Measurements from ENCODE around the gene ADCYAP1R1.

Gene ADCYAP1R1

DNA sequence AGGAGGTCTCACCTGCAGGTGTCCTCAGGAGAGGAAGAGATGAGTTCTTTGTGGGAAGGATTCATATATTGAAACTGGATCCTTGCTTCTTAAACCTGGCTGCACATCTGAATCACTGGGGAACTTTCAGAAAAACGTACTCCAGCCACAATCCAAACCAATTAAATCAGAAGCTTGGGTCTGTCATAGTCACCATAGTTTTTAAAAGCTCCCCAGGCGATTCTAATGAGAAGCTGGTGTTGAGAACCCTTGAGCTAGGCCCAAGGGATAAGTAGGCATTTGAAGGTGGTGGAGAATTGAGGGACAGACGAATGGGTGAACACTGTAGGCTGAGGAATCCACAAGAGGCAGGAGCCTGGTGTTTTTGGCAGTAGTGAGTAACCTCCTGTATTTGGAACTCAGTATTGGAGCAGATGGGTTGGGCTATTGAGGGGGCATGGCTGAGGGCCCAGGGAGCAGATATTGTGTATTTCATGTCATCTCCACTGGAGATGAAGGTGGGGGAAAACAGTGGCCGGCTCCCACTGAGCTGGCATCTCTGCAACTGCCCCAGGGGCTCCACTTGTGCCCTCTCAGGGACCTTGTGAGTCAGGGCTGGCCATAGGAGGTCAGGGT is 14.5 kb downstream of the ADCYAP1R1 start:
- no peak for DNase-seq

DNA sequence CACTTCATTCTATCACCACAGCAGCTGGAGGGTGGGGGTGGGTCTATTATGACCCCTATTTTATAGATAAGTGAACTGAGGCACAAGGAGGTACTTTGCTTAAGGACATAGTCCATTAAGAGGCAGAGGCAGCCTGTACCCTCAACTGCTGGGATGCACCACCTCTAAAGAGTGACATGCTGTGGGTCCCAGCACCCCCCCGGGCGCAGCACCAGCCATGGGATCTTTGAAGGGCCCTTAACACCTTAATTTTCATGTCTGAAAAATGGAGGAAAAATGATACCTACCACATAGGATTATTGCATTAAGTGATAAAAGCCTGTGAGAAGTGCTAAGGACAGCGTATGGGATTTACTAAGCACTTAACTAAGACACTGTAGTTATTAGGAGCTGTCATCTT is 15.4 kb downstream of the ADCYAP1R1 start:
- no peak for DNase-seq

DNA sequence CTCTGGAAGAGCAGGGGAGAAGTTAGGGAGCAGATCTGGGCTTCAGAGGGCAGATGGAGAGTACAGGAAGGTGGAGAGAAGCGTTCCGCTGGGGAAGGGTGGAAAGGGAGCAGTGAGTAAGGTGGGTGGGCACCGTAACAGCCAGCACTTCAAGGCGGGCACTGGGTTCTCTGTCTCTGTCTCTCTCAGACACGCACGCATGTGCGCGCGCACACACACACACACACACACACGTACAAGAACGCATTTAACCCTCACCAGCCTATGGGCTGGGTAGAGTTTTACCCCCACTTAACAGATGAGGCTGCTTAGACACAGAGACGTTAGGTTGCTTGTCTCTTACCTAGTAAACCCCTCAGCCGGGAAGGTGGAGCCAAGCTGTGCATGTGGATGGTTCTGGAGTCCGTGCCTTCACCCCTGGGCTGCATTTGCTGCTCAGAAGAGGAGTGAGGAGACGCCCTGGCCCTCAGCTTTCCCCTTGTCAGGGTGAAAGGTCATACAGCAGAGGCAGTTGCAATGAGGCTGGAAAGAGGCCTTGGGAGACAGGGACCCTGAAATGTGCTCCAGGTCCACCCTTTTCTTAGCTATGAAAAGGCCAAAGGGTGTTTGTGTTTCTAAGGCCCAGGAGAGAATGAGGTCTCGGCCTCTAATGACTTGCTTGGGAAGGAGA is 16.0 kb downstream of the ADCYAP1R1 start:
- DNase-seq = no peak

DNA sequence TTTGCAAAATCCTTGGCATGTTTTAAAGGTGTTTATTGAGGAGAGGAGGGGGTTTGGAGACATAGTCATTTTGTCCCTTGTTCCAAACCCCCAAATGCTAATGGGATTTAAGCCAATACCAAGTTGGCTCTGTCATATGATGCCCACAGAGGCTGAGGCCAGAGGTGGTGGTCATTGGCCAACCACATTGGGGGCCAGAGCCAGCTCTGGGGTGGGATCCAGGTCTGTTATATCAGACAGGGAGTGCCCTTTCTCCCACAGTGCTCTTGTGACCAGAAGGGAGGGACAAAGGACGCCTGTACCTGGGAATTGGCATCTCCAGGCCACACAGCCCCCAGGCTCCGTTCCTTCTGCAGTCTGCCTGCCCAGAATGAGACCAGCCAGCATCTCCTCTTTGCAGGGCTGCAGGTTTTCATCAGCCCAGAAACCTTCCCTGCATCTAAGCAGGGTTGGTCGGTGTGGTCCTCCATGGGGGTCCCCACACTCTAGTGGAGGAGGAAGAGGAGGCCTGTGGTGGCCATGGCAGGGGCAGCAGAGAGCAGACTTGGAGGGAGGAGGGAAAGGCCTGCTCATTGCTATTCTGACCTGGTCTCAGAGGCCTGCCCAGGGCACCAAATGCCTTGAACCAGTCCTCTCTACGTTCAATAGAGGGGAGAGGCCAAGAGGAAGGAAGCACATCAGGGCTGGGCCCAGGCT is 17.9 kb downstream of the ADCYAP1R1 start:
- no peak for DNase-seq

DNA sequence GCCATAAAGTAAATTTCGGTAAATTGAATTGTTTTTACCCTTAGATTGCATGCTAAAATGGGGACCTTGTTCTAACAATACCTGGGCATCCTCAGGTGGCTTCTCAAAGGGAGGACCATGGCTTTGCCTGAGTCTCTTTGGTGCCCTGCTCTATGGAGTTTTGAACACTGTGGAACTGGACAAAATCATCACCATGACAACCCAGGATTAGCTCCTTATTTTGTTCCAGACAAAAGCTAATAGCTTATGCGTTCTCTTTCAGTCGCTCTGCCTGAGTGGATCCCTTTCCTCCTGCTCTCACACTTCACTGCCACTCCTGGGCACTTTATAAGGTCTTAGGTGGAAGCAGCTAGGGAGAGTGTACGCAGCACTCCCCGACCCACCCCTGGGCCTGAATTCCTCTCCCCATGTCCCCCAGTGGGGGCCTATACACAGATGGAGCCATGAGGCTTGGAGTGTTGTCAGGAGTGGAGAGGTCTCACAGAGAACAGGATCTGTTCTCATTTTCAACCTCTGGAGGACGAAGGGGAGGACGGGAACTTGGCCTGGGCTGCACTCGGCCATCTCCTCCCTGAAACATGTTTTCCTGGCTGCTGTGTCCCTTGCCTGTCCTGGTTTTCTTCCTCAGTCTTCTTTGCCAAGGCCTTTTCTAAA is 19.0 kb downstream of the ADCYAP1R1 start:
- DNase-seq = peak in 2 of 56 donors; percentile 18 to 23

DNA sequence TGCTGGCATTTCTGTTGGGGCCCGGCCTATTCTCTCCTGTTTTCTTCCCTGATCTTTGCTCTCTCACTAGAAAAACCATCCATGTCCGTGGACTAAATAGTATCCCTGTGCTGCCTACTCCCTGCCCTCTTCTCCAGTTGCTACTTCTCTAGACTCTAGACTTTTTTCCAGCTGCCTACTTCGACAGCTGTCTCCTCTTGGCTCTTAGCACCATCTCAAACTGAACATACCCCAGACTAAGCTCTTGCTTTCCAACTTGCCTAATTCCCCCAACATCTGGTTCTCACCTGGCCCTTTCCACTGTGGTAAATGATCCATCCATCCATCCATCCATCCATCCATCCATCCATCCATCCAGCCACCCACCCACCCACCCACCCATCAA is 19.5 kb downstream of the ADCYAP1R1 start:
- DNase-seq = no peak

DNA sequence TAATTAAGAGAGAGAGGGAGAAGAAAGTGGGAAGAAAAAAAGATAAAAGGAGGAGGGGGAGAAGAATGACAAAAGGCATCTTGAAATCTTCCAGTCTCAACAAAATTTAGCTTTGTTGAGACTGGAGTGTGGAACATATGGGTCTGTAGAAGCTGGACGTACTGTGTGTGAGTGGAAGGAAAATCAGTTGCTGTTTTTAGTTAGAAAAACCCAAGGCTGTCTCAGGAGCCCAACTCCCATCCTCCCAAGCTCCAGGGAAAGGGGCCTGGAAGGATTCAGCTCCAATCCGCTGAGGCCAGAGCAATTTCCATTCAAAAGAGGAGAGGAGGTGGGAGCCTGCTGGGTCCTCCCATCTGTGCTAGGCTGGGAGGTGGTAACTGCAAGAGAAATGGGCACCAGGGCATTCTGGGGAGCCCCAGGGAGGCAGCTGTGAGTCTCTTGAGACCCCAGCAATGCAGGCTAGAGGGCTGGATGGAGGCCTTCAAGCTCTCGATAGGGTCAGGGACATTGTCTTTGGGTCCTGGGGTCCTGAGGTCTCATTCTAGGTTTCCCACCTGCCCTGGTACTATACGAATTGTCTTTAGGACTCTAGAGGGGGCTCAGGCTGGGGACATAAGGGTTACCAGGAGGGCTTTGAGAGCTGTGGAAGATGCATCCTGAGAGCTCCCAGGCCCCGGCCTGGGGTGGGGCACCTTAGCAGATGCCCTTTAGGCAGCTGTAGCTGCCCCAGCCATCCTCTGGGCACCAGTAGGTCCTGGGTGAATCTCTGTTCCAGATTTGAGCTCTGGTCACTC is 21.4 kb downstream of the ADCYAP1R1 start:
- no peak for DNase-seq

DNA sequence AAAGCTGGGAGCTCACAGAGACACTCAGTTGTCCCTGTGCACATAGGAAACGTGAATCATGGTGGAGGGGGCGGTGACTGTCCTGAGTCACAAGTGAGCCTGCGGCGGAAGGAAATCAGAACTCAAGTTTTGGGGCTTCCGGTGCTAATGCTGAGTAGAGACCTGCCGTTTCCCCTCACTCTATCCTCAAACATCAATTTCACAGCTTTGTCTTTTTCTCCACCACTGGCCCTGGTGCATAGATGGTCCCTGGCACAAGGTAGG is 21.9 kb downstream of the ADCYAP1R1 start:
- no peak for DNase-seq

DNA sequence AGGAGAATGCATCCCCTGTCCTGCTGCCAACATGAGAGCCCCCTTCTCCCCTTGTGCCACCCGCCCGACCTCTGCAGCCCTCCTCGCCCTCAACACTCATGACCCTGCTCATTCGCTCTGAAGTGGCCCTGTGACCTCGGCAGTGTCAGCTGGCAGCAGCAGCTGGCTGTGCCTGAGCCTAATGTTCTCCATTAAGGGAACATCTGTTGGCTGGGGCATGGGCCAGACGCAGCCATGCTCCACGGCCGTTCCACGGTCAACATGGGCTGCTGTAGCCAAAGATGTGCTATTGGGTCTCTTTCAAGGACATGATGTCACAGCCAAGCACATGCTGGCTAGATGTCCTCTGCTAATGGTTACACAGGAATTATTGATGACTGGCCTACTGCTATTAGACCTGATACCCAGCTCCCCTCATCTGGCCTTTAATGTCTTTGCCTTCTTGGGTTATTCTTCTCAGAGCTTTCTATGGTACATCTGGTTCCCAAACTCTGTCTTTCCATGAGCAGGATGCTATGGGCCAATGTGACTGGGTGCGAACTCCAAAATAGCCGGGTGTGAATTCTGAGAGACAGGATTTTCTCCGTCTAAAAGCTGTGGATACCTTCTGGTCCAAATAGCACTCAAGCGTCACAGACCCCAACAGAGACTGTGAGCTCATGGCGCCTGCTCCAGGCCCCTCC is 22.4 kb downstream of the ADCYAP1R1 start:
- DNase-seq = peak in 4 of 56 donors; percentile 13 to 46 (median 21)

DNA sequence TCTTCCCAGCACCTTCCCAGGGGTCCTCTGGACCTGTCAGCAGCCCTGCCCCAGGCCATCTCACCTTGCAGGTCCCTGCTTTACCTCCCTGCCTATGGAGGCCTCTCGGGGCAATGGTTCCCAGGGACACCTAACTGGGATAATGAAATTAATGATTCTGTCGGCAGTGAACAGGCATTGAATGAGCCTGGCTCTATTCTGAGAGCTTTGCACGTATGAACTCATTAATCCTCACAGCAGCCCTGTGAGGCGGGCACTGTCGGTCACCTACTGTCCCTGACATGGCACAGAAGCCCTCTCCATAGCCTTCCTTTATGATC is 22.9 kb downstream of the ADCYAP1R1 start:
- no peak for DNase-seq

DNA sequence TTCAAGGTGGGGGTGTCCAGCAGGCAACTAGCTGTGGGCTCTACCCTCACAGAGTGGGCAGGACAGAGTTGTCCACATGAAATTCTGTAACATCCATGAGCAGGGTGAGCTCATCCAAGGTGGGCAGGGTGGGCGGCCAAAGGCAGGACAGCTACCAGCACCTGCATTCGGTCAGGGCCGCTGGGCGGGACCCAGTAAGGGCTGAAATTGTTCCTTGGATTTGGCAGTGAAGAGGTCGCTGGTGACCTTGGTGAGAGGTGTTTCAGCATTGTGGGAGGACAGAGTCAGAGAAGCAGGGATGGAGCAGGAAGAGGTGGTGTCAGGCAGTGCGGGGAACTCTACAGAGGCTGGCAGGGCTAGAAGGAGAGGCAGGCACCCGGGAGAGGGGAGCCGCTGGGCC is 23.9 kb downstream of the ADCYAP1R1 start:
- DNase-seq = no peak

DNA sequence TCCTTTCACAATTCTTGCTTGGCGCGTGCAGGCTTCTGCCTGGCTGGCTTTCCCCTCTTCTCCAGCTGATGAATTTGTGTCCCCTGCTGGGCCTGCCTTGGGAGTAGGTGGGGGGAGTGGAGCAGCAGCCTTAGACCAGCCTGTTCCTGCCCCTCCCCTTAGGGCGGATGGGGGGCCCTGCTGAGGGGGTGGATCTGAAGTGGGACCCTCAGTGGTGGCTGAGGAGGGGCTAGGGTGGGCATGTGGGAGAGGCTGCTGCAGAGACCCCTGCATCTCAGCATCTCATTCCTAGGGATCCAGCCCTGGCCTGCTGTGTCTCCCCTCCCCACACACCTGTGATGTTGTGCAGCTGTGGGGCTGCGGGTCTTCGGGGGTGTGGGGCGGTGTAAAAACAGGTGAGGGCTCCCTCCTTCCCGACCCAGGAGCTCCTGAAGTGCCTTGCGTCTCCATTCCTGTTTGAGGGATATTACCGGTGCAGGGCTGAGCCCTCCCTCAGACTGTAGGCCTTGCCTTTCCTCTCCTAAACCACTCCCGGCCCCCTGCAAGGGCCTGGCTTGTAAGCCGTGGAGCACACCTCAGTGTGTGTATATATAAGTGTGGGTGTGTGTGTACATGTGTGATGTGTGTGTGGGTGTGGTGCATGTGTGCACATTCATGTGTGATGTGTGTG is 24.7 kb downstream of the ADCYAP1R1 start:
- no peak for DNase-seq

DNA sequence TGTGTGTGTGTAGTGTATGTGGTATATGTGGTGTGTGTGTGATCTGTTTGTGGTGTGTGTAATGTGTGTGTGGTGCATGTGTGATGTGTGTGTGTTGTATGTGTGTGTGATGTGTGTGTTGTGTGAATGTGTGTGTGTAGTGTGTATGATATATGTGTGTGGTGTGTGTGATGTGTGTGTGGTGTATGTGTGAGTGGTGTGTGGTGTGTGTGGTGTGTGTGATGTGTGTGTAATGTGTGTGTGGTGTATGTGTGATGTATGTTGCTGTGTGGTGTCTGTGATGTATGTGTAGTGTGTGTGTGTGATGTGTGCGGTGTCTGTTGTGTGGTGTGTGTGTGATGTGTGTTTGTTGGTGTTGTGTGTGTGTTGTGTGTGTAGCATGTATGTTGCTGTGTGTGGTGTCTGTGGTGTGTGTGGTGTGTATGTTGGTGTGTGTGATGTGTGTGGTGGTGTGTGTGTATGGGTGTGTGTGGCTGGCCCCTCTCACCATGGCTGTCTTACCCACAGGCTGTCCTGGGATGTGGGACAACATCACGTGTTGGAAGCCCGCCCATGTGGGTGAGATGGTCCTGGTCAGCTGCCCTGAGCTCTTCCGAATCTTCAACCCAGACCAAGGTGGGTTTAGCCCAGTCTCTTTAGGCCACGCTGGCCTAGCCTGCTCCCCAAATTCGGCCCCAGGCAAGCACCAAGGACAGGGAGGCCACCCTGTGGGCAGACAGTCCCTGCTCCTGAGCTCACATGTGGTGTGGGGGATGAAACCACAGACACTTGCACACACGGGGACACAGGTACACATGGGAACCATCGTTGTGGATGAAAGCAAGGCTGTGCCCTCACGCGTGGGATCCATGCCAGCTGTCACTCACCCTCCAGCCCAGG is 25.6 kb downstream of the ADCYAP1R1 start:
- DNase-seq = no peak

DNA sequence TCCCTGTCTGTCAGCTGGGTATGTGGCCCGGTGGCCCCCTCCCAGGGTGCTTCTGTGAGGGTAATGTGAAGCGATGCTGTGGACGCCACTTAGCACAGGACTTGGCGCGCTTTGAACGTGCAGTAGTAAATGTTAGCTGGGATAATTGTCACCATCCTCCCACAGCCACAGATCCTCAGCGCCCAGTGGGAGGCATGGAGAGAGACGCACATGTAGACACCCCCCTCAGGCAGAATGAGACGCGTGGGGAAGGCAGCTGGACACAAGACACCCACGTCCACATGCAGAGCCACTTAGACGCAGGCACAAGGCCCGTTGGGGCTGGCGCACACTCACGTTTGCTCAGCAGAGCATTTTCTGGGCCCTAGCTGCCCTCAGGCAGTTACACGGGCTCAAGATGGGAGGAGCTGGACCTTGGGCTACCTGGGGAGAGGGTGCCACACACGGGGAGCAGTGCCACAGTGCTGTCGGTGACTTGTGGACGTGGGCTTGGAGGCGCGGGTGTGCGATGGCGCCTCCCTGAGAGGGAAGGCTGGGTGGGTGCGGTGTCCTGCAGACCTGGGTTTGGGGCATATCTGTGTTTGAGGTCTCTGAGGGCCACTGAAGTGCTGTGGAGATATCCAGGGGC is 26.4 kb downstream of the ADCYAP1R1 start:
- no peak for DNase-seq

DNA sequence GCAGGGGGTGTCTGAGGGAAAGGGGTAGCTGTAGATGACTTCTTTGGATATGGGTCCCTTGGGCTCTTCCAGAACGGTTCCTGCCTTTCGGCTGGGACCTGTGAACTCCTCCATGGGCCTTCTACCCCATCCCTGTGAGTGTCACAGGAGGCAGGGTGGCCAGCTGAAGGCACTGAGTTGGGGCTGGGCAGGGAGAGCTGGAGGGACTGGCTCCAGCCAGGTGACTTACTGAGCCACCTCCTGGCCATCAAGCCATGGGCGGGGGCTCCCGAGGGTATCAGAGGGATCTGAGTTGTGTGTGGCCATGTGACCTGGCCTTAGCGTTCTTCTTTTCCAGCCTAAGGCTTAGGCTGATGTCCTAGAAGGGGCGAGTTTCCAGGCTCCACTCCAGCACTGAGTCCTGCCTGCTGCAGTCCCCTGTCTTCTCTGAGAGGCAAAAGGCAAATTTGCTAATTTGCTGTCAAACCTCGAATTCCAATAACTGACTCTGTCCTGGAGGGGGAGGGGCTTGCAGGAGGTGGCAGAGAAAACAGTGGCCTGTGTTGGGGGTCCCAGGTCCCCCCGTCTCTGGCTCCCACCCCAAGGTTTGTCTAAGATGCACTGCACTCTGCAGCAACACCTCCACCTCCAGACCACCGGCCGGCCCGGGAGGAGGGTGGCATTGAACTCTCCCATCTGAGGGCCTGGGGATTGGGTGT is 27.2 kb downstream of the ADCYAP1R1 start:
- no peak for DNase-seq

DNA sequence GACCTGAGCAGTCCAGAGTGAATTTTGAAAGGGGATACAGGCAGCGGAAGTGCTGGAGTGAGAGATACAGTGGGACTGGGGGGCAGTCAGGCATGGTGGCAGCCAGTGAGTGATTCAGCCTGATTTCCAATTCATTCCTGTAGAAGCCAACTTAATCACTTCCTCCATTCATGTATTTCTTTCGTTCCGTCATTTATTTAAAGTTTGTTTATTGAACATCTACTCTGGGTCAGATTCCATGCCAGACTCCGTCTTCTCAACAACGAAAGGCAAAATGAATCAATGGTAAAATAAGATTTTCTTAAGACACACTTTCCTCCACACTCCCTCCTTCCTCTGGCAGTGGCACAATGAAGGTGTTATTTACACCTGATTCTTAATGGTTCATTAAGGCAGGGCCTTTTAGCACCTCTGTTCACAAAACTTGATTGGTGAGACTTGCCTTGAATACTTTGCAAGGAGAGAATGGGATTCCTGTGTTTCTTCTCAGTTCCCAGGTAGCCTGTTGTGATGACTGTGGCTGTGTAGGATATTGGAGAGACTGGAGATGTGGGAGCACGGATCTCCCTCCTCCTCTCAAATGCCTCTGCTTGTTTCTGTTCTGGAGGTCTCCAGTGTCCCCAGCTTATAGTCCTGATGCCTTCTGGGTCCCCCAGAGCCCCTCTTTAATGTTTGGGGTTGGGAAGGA is 27.9 kb downstream of the ADCYAP1R1 start:
- DNase-seq = no peak

DNA sequence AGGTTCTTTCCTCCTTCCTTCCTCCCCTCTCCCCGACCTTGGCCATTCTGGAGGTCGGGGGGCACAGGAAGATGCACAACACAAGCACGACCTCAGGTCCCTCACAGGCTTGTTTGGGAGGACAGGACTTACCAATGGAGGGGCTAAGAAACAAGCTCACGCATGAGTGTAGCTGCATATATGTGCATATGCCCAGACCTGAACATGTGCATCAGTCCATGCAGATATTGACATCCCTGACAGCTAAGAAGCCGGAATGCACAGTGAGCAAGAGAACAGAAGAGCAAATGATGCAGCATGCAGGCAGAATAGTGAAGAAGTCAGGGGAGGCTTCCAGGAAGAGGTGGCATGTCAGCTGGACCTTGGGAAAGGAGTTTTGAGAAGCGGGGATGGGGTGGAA is 28.7 kb downstream of the ADCYAP1R1 start:
- DNase-seq = no peak

DNA sequence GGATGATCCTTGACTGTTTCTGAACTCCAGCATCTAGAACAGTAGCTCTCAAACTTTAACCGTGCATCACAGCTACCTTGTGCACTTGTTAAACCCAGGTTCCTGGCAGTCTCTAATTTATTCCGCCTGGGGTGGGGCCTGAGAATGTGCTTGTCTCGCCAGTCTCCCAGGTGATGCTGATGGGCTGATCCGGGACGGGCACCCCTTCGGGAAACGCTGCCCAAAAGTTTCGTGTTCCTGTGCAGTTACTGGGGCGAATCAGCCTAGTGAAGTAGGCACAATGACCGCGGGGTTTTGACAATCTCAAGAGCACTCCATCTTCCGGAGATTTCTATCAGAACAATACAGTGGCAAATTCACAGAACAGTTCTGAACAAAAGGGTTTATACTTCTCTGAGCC is 29.9 kb downstream of the ADCYAP1R1 start:
- no peak for DNase-seq
